Activated naive CD8-positive, alpha-beta T cell treated with anti-CD3 and anti-CD28 coated beads, Interleukin-2, amount 10 ng/mL, durations not matched to agents 7 days and 5 days (primary cell): ENCODE results near the gene FSHB. TPM values are rescaled to one million over a fixed set of nuclear protein-coding genes. Genes with fewer than 3 reads are reported as not detected.
"Not testable (repeated sequence)": the region's sequence is repeated elsewhere in the genome, so short reads cannot be mapped to it uniquely, and the experiment has no call there.

Source experiments
- ATAC-seq: fragments of 150-1000 bp; cut with Tn5 transposase; one replicate; pipeline ENCODE4 v1.10.0; 2021; ENCODE audit warnings: low read depth, moderate library complexity
- POLR2A ChIA-PET: fragments of 350-600 bp; sonication (Branson Sonifier 250); formaldehyde crosslinking; loops from one replicate; lab custom pipeline; 2021; ENCODE audit warnings: antibody characterized with exemption; lab: Charles Lee
- DNase-seq: peaks from one replicate; pipeline ENCODE4 v3.0.0; 2021
- H3K27ac Mint-ChIP-seq: one replicate; pipeline ENCODE4 v1.8.0; 2022; ENCODE audit warnings: mild to moderate bottlenecking, mixed read lengths
- H3K27me3 Mint-ChIP-seq: one replicate; pipeline ENCODE4 v1.8.0; 2022; ENCODE audit warnings: mild to moderate bottlenecking, moderate library complexity, mixed read lengths
- H3K36me3 Mint-ChIP-seq: one replicate; pipeline ENCODE4 v1.8.0; 2021; ENCODE audit warnings: mild to moderate bottlenecking, mixed read lengths
- H3K4me1 Mint-ChIP-seq: one replicate; pipeline ENCODE4 v1.8.0; 2021; ENCODE audit warnings: mixed read lengths
- H3K4me3 Mint-ChIP-seq: one replicate; pipeline ENCODE4 v1.8.0; 2022; ENCODE audit warnings: mild to moderate bottlenecking, moderate library complexity, mixed read lengths
- H3K9me3 Mint-ChIP-seq: one replicate; pipeline ENCODE4 v1.8.0; 2021; ENCODE audit warnings: mixed read lengths
- total RNA-seq, 2 experiments: library from RNA; stranded (reverse); gene quantifications; one replicate each; pipeline ENCODE4 v1.2.3, GENCODE V29; 2021

FSHB gene
- total RNA-seq, 2 experiments from 2014 or later, result not detected

DNA sequence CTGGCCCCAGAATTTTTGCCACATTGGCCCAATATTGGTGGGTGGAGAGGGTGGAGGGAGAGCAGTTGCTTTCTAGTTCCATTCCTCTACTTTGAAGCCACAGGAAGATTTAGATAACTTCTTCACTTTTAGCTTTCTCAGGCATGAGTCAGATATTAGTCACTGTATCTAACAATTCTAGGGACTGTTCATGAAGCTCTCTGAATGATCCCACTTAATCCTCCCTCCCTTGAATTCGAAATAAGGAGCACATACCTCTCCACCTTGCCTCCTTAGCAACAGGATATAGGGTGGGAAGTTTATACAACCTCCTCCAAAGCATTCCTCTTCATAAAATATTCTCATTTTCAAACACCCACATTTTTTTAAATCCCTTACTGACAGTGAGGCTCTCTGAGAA lies 13.5 kb downstream of the FSHB start:
- POLR2A ChIA-PET, result no interaction called here
- H3K4me3 Mint-ChIP-seq, result no peak overlapping the region

DNA sequence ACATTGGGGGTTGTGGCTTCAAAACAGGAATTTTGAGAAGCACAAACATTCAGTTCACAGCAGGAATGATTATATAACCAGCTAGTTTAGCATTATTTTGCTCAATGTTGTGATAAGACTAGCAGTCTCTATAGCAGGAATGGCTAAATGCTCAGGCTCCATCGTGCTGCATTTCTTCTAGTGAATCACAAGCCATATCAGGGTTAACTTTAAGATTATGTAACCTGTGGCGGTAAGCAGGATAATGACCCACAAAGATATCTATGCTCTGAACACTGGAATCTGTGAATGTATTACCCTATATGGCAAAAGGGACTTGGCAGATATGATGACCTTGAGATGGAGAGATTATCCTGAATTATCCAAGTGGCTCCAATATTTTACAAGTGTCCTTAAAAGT lies 14.8 kb downstream of the FSHB start:
- POLR2A ChIA-PET, result no interaction called here
- Mint-ChIP-seq H3K27ac (no peak overlapping the region), H3K27me3 (peaks cover 6% of the 10 kb centered on the region), H3K9me3 (no peaks in the 10 kb centered on the region), H3K36me3 (no peaks in the 10 kb centered on the region), H3K4me1 (no peaks in the 10 kb centered on the region), H3K4me3 (no peak overlapping the region)
- ATAC-seq (no peak), DNase-seq (no peak)

More for the DNA sequence above, 13.5 kb downstream of the FSHB start:
- no peaks in the 10 kb centered on the region for H3K9me3 Mint-ChIP-seq
- no peak for ATAC-seq
- H3K36me3 Mint-ChIP-seq, result no peaks in the 10 kb centered on the region
- H3K4me1 Mint-ChIP-seq, result no peaks in the 10 kb centered on the region
- no peak for DNase-seq
- peaks cover 6% of the 10 kb centered on the region for H3K27me3 Mint-ChIP-seq
- H3K27ac Mint-ChIP-seq, result no peak overlapping the region

DNA sequence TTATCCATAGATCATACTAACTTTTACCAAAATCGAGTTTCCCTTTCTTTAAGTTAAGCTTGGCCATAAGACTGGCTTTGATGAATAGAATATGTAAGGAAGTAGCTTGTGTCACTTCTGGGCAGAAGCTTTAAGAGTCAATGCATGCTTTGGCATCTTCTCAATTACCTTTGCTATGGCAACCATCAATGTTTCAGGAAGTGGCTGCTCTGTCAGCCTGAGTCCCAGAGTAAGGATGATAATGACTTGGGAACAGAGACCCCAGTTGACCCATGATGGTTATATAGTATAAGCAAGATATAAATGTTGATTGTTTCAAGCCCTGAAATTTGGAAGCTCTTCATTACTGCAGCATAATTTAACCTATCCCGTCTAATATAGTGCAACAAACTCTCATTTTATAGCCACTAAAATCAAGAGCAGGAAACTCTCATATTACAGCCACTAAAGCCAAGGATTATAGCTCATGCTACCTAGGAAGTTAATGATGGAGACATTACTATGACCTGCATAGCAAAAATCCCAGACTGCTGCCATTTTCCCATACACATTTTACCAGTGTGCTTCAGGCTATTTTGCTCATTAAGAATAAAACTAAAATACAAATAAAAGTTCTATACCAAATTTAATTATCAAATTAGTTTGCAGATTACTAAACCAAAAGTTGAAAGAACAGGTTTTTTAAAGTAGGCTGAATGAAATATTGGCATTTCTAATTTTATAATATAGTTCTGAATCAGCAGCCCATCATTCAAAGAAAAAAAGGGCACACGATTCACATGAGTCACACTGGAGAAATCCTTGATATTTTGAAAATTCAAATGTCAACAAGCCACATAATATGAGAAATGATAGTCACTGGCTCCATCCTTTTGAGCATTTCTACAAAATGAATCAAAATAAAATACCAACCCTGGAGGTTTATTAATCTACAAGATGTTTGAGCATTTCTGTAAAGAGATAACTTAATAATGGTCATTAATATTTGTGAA lies 23.8 kb downstream of the FSHB start:
- no peaks in the 10 kb centered on the region for H3K36me3 Mint-ChIP-seq
- POLR2A ChIA-PET, result interaction anchor here (1.2 kb wide), 1 partner anchor 28 kb away, joined by 3 read pairs; no protein-coding TSS in a partner anchor
- H3K4me1 Mint-ChIP-seq, result peaks cover 4% of the 10 kb centered on the region
- no peak for ATAC-seq
- peaks cover 2% of the 10 kb centered on the region for H3K9me3 Mint-ChIP-seq
- no peak for DNase-seq
- no peak overlapping the region for H3K4me3 Mint-ChIP-seq
- no peak overlapping the region for H3K27ac Mint-ChIP-seq
- H3K27me3 Mint-ChIP-seq, result peaks cover 6% of the 10 kb centered on the region

- H3K27ac Mint-ChIP-seq, result peak overlapping the region; percentile 28
- DNase-seq (no peak), ATAC-seq (no peak)
- POLR2A ChIA-PET, result interaction anchor here (1.2 kb wide), 1 partner anchor 27 kb away, joined by 3 read pairs; no protein-coding TSS in a partner anchor
- H3K4me3 Mint-ChIP-seq, result no peak overlapping the region
- H3K4me1 Mint-ChIP-seq, result peaks cover 4% of the 10 kb centered on the region
- H3K36me3 Mint-ChIP-seq, result no peaks in the 10 kb centered on the region
- H3K9me3 Mint-ChIP-seq, result peaks cover 2% of the 10 kb centered on the region
- H3K27me3 Mint-ChIP-seq, result peaks cover 6% of the 10 kb centered on the region
Observed at GRCh38 chr11:30255637-30256036, 24.8 kb downstream of the FSHB start.

GRCh38 chr11:30257058-30257457 lies 26.2 kb downstream of the FSHB start:
- DNase-seq, result no peak
- ATAC-seq, result no peak
- no peak overlapping the region for H3K27ac Mint-ChIP-seq
- no peaks in the 10 kb centered on the region for H3K36me3 Mint-ChIP-seq
- H3K27me3 Mint-ChIP-seq, result peaks cover 11% of the 10 kb centered on the region
- H3K4me3 Mint-ChIP-seq, result no peak overlapping the region
- peaks cover 2% of the 10 kb centered on the region for H3K9me3 Mint-ChIP-seq
- peaks cover 4% of the 10 kb centered on the region for H3K4me1 Mint-ChIP-seq
- POLR2A ChIA-PET, result no interaction called here

- Mint-ChIP-seq H3K4me1 (peaks cover 4% of the 10 kb centered on the region), H3K36me3 (no peaks in the 10 kb centered on the region), H3K9me3 (peaks cover 2% of the 10 kb centered on the region), H3K27ac (no peak overlapping the region), H3K4me3 (no peak overlapping the region), H3K27me3 (peaks cover 11% of the 10 kb centered on the region)
- no peak for ATAC-seq
- POLR2A ChIA-PET, result no interaction called here
- no peak for DNase-seq
Observed at GRCh38 chr11:30258679-30259078, 27.9 kb downstream of the FSHB start.

GRCh38 chr11:30260813-30261212 lies 30.0 kb downstream of the FSHB start:
- no peak for DNase-seq
- Mint-ChIP-seq H3K27me3 (peaks cover 15% of the 10 kb centered on the region), H3K36me3 (no peaks in the 10 kb centered on the region), H3K4me1 (peaks cover under 1% of the 10 kb centered on the region), H3K4me3 (no peak overlapping the region), H3K27ac (no peak overlapping the region), H3K9me3 (peaks cover 2% of the 10 kb centered on the region)
- POLR2A ChIA-PET, result no interaction called here
- no peak for ATAC-seq

DNA sequence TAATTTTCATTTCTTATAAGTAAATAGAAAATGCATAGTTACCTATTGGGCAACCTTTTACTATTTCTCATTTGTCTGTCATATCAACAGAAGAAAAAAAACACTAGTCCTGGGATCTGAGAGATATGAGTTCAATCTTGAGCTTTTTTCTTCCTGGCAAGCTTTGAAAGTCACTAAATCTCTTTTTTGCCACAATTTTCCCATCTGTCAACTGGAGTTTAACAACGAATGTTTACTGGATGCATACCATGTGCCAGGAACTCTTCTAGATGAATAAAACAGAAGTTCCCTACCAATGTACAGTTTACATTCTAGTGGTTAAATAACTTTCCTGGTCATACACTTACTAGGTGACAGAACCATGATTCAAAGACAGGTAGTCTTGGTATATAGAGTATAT lies 31.0 kb downstream of the FSHB start:
- Mint-ChIP-seq H3K9me3 (peaks cover 2% of the 10 kb centered on the region), H3K27me3 (peaks cover 13% of the 10 kb centered on the region), H3K4me1 (no peaks in the 10 kb centered on the region), H3K4me3 (no peak overlapping the region), H3K36me3 (no peaks in the 10 kb centered on the region), H3K27ac (no peak overlapping the region)
- POLR2A ChIA-PET, result no interaction called here
- DNase-seq, result no peak
- ATAC-seq, result no peak

DNA sequence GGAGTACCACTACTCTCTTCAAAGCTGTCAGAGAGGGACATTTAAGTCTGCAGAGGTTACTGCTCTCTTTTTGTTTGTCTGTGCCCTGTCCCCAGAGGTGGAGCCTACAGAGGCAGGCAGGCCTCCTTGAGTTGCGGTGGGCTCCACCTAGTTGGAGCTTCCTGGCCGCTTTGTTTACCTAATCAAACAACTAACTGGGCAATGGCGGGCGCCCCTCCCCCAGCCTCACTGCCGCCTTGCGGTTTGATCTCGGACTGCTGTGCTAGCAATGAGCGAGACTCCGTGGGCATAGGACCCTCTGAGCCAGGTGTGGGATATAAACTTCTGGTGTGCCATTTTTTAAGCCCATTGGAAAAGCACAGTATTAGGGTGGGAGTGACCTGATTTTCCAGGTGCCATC lies 37.8 kb downstream of the FSHB start:
- ATAC-seq, POLR2A ChIA-PET, H3K4me3 Mint-ChIP-seq, DNase-seq, H3K4me1 Mint-ChIP-seq, H3K9me3 Mint-ChIP-seq, H3K27ac Mint-ChIP-seq, H3K36me3 Mint-ChIP-seq: not testable (repeated sequence)
- H3K27me3 Mint-ChIP-seq, result peaks cover 14% of the 10 kb centered on the region

DNA sequence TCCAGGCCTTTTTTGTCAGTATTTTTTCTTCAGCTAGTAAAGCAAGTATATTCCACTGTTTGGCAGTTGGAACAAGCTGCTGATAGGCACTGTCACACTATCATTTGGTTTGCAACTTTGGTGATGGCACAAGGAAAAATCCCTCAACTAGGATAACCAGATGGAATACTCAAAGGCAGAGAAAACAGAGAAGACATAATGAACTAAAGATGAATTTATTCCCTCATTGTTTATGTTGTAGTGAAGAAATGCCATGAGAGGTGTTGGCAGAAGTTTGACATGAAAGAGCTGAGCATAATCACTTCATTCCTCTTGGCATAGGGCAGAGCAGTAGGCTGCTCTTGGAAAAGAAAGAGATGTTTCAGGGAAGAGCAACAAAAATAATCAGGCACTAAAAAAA lies 39.9 kb downstream of the FSHB start:
- peaks cover 14% of the 10 kb centered on the region for H3K27me3 Mint-ChIP-seq
- H3K36me3 Mint-ChIP-seq, result no peaks in the 10 kb centered on the region
- no peaks in the 10 kb centered on the region for H3K4me1 Mint-ChIP-seq
- POLR2A ChIA-PET, result no interaction called here
- H3K4me3 Mint-ChIP-seq, result no peak overlapping the region
- no peak overlapping the region for H3K27ac Mint-ChIP-seq
- ATAC-seq (no peak), DNase-seq (no peak)
- no peaks in the 10 kb centered on the region for H3K9me3 Mint-ChIP-seq

DNA sequence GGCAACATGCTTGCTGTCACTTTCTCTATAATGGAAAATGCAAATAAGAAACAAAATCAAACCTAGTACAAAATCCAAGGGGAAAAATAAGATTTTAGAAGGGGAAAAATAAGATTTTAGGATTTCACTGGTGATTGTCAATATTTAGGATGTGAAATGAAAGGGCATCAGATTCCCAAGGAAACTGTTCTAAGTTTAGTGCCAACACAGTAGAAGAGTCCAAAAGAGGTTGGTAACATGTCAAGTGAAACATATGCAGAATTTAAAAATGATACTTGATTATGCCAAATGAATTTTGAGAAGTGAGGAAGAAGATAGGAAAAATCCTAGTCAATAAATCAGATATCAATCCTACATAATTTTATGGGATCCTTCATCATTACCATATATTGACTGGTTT lies 46.4 kb downstream of the FSHB start:
- DNase-seq (no peak), ATAC-seq (no peak)
- Mint-ChIP-seq H3K9me3 (no peaks in the 10 kb centered on the region), H3K4me3 (no peak overlapping the region), H3K27me3 (peaks cover 10% of the 10 kb centered on the region), H3K36me3 (peaks cover 4% of the 10 kb centered on the region), H3K4me1 (peaks cover 14% of the 10 kb centered on the region), H3K27ac (no peak overlapping the region)
- POLR2A ChIA-PET, result no interaction called here

GRCh38 chr11:30279796-30280195 lies 49.0 kb downstream of the FSHB start:
- no peak overlapping the region for H3K4me3 Mint-ChIP-seq
- H3K36me3 Mint-ChIP-seq, result peaks cover 7% of the 10 kb centered on the region
- H3K4me1 Mint-ChIP-seq, result peaks cover 27% of the 10 kb centered on the region
- DNase-seq, result no peak
- H3K9me3 Mint-ChIP-seq, result peaks cover 2% of the 10 kb centered on the region
- H3K27ac Mint-ChIP-seq, result no peak overlapping the region
- H3K27me3 Mint-ChIP-seq, result peaks cover 2% of the 10 kb centered on the region
- ATAC-seq, result no peak
- POLR2A ChIA-PET, result no interaction called here

GRCh38 chr11:30281476-30282288 lies 50.9 kb downstream of the FSHB start:
- H3K4me3 Mint-ChIP-seq, result peak overlapping the region; percentile 73
- H3K27me3 Mint-ChIP-seq, result no peaks in the 10 kb centered on the region
- POLR2A ChIA-PET, result interaction anchor here (0.7 to 2.1 kb wide), 2 partner anchors 41 to 107 kb away, joined by 3 to 10 read pairs; partner anchors contain the start of gene ARL14EP
- ATAC-seq (peak; percentile 38), DNase-seq (peak; percentile 46)
- peaks cover 7% of the 10 kb centered on the region for H3K36me3 Mint-ChIP-seq
- peaks cover 27% of the 10 kb centered on the region for H3K4me1 Mint-ChIP-seq
- peak overlapping the region; percentile 83 for H3K27ac Mint-ChIP-seq
- peaks cover 2% of the 10 kb centered on the region for H3K9me3 Mint-ChIP-seq
